NCI-H2171 (cell line): ENCODE measurements around the gene CLEC16A.

Experiments
- DNase-seq: peaks from one replicate; lab custom pipeline; 2025; lab: John Stamatoyannopoulos, UW

The CLEC16A gene

GRCh38 chr16:10988879-10989278 is 44.5 kb downstream of the CLEC16A start:
- no peak for DNase-seq

- no peak for DNase-seq
Measured at GRCh38 chr16:10989559-10989958, 45.2 kb downstream of the CLEC16A start.

GRCh38 chr16:10990378-10990777 is 46.0 kb downstream of the CLEC16A start:
- no peak for DNase-seq

GRCh38 chr16:10992112-10992511 is 47.7 kb downstream of the CLEC16A start:
- no peak for DNase-seq

GRCh38 chr16:10992797-10993196 is 48.4 kb downstream of the CLEC16A start:
- no peak for DNase-seq

- no peak for DNase-seq
Measured at GRCh38 chr16:10993649-10994048, 49.3 kb downstream of the CLEC16A start.

GRCh38 chr16:10994571-10994970 is 50.2 kb downstream of the CLEC16A start:
- DNase-seq: no peak

- no peak for DNase-seq
Measured at GRCh38 chr16:10995565-10995964, 51.2 kb downstream of the CLEC16A start.

- DNase-seq: no peak
Measured at GRCh38 chr16:10997485-10997884, 53.1 kb downstream of the CLEC16A start.

GRCh38 chr16:10999300-10999699 is 54.9 kb downstream of the CLEC16A start:
- DNase-seq: no peak

- no peak for DNase-seq
Measured at GRCh38 chr16:11001611-11002010, 57.2 kb downstream of the CLEC16A start.

GRCh38 chr16:11003141-11003540 is 58.8 kb downstream of the CLEC16A start:
- no peak for DNase-seq

GRCh38 chr16:11004351-11004750 is 60.0 kb downstream of the CLEC16A start:
- no peak for DNase-seq

- peak; percentile 56 for DNase-seq
Measured at GRCh38 chr16:11004973-11005610, 60.7 kb downstream of the CLEC16A start.

- no peak for DNase-seq
Measured at GRCh38 chr16:11005611-11005975, 61.2 kb downstream of the CLEC16A start.

GRCh38 chr16:11006656-11007055 is 62.3 kb downstream of the CLEC16A start:
- DNase-seq: no peak

- DNase-seq: no peak
Measured at GRCh38 chr16:11007714-11008280, 63.4 kb downstream of the CLEC16A start.

- no peak for DNase-seq
Measured at GRCh38 chr16:11009027-11009755, 64.8 kb downstream of the CLEC16A start.

GRCh38 chr16:11010575-11011221 is 66.3 kb downstream of the CLEC16A start:
- DNase-seq: no peak

- no peak for DNase-seq
Measured at GRCh38 chr16:11011326-11011725, 67.0 kb downstream of the CLEC16A start.

GRCh38 chr16:11012841-11013240 is 68.5 kb downstream of the CLEC16A start:
- no peak for DNase-seq

GRCh38 chr16:11014136-11014535 is 69.8 kb downstream of the CLEC16A start:
- no peak for DNase-seq

- no peak for DNase-seq
Measured at GRCh38 chr16:11015076-11015475, 70.7 kb downstream of the CLEC16A start.
